Endothelial cell (in vitro differentiated cells): ENCODE measurements around the gene ZNF804A. TPM values are rescaled to one million over a fixed set of nuclear protein-coding genes. Genes with fewer than 3 reads are reported as not detected.

Source experiments
- DNase-seq: peaks from one replicate; pipeline ENCODE4 v3.0.0; 2021; ENCODE audit warnings: low spot score
- H3K27ac Mint-ChIP-seq: one replicate; pipeline ENCODE4 v1.8.0; 2021; ENCODE audit warnings: mixed read lengths, inconsistent platforms; ENCODE audit not compliant: unreplicated experiment
- H3K27me3 Mint-ChIP-seq: one replicate; pipeline ENCODE4 v1.8.0; 2021; ENCODE audit warnings: mild to moderate bottlenecking, moderate library complexity, mixed read lengths, inconsistent platforms; ENCODE audit not compliant: unreplicated experiment
- H3K36me3 Mint-ChIP-seq: one replicate; pipeline ENCODE4 v1.8.0; 2021; ENCODE audit warnings: mild to moderate bottlenecking, low read depth, mixed read lengths, inconsistent platforms; ENCODE audit not compliant: unreplicated experiment
- H3K4me1 Mint-ChIP-seq: one replicate; pipeline ENCODE4 v1.8.0; 2021; ENCODE audit warnings: mild to moderate bottlenecking, mixed read lengths, inconsistent platforms; ENCODE audit not compliant: unreplicated experiment
- H3K4me3 Mint-ChIP-seq: one replicate; pipeline ENCODE4 v1.8.0; 2021; ENCODE audit warnings: mild to moderate bottlenecking, mixed read lengths, inconsistent platforms; ENCODE audit not compliant: unreplicated experiment
- H3K9me3 Mint-ChIP-seq: one replicate; pipeline ENCODE4 v1.8.0; 2021; ENCODE audit warnings: mixed read lengths, inconsistent platforms; ENCODE audit not compliant: unreplicated experiment
- CTCF ChIP-seq: fragments of 200-600 bp; sonication (generic); IDR thresholded peaks from one replicate; pipeline ENCODE4 v1.5.0; 2021; ENCODE audit warnings: antibody characterized with exemption; ENCODE audit not compliant: unreplicated experiment
- total RNA-seq: library from RNA; stranded (reverse); fragmentation: NEBNext Ultra II Directional; extraction: Animal tissue kit (Norgen Biotek cat#: 25700); gene quantifications from one replicate; pipeline ENCODE4 v1.2.1, GENCODE V29; 2021; ENCODE audit not compliant: unreplicated experiment

Gene ZNF804A
- total RNA-seq, 1 donor from 2014 or later: 2.2 TPM

- no peaks in the 10 kb centered on the region for H3K36me3 Mint-ChIP-seq
- H3K4me1 Mint-ChIP-seq: no peaks in the 10 kb centered on the region
- no peak overlapping the region for H3K4me3 Mint-ChIP-seq
- no peak for DNase-seq
- H3K27me3 Mint-ChIP-seq: no peaks in the 10 kb centered on the region
- no peak for TF ChIP-seq CTCF
- H3K27ac Mint-ChIP-seq: no peak overlapping the region
- H3K9me3 Mint-ChIP-seq: no peaks in the 10 kb centered on the region
These were observed 130.1 kb downstream of the ZNF804A start for GRCh38 chr2:184728411-184728810.

GRCh38 chr2:184729581-184729980 is 131.3 kb downstream of the ZNF804A start:
- no peaks in the 10 kb centered on the region for H3K27me3 Mint-ChIP-seq
- DNase-seq: no peak

GRCh38 chr2:184730288-184730687 is 132.0 kb downstream of the ZNF804A start:
- Mint-ChIP-seq H3K4me3 (no peak overlapping the region), H3K27ac (no peak overlapping the region), H3K36me3 (no peaks in the 10 kb centered on the region), H3K27me3 (no peaks in the 10 kb centered on the region), H3K4me1 (no peaks in the 10 kb centered on the region), H3K9me3 (no peaks in the 10 kb centered on the region)
- no peak for DNase-seq
- TF ChIP-seq CTCF: no peak

More at GRCh38 chr2:184729581-184729980, 131.3 kb downstream of the ZNF804A start:
- Mint-ChIP-seq H3K27ac (no peak overlapping the region), H3K4me1 (no peaks in the 10 kb centered on the region), H3K36me3 (no peaks in the 10 kb centered on the region), H3K4me3 (no peak overlapping the region), H3K9me3 (no peaks in the 10 kb centered on the region)
- no peak for TF ChIP-seq CTCF

GRCh38 chr2:184734338-184734737 is 136.0 kb downstream of the ZNF804A start:
- H3K27me3 Mint-ChIP-seq: peaks cover 1% of the 10 kb centered on the region
- H3K27ac Mint-ChIP-seq: no peak overlapping the region
- H3K36me3 Mint-ChIP-seq: no peaks in the 10 kb centered on the region
- no peaks in the 10 kb centered on the region for H3K4me1 Mint-ChIP-seq
- no peaks in the 10 kb centered on the region for H3K9me3 Mint-ChIP-seq
- no peak for DNase-seq
- no peak overlapping the region for H3K4me3 Mint-ChIP-seq
- no peak for TF ChIP-seq CTCF

GRCh38 chr2:184735611-184736010 is 137.3 kb downstream of the ZNF804A start:
- no peak for TF ChIP-seq CTCF
- Mint-ChIP-seq H3K27ac (no peak overlapping the region), H3K36me3 (no peaks in the 10 kb centered on the region), H3K4me3 (no peak overlapping the region), H3K27me3 (peaks cover 1% of the 10 kb centered on the region), H3K9me3 (no peaks in the 10 kb centered on the region), H3K4me1 (no peaks in the 10 kb centered on the region)
- no peak for DNase-seq
